GM19035 (cell line): ENCODE data around the gene NUDT8.
"Not testable (repeated sequence)": the region's sequence is repeated elsewhere in the genome, so short reads cannot be mapped to it uniquely, and the experiment has no call there.

Experiments
- ATAC-seq: cut with Tn5 transposase; IDR thresholded peaks from one replicate; pipeline ENCODE4 v1.9.1; 2021; ENCODE audit not compliant: unreplicated experiment

NUDT8 gene

GRCh38 chr11:67613313-67613959 lies 16.3 kb downstream of the NUDT8 start:
- ATAC-seq: no peak

GRCh38 chr11:67612751-67613150 lies 17.0 kb downstream of the NUDT8 start:
- ATAC-seq: no peak

- no peak for ATAC-seq
These were observed 17.8 kb downstream of the NUDT8 start for GRCh38 chr11:67611704-67612587.

GRCh38 chr11:67611165-67611564 lies 18.6 kb downstream of the NUDT8 start:
- no peak for ATAC-seq

GRCh38 chr11:67610302-67610868 lies 19.4 kb downstream of the NUDT8 start:
- no peak for ATAC-seq

GRCh38 chr11:67609316-67609715 lies 20.4 kb downstream of the NUDT8 start:
- ATAC-seq: no peak

- ATAC-seq: no peak
These were observed 21.3 kb downstream of the NUDT8 start for GRCh38 chr11:67608486-67608885.

GRCh38 chr11:67607507-67607906 lies 22.2 kb downstream of the NUDT8 start:
- ATAC-seq: no peak

- peak; percentile 92 for ATAC-seq
These were observed 23.0 kb downstream of the NUDT8 start, which contains the start of gene NDUFV1 for GRCh38 chr11:67606492-67607295. Gene NDUFV1 (plus strand): TSS chr11:67606936. CDS start chr11:67607005, 69 bp downstream.

GRCh38 chr11:67606093-67606491 lies 23.6 kb downstream of the NUDT8 start:
- ATAC-seq: no peak

- no peak for ATAC-seq
These were observed 24.3 kb downstream of the NUDT8 start for GRCh38 chr11:67605231-67606011.

GRCh38 chr11:67604815-67605214 lies 24.9 kb downstream of the NUDT8 start:
- no peak for ATAC-seq

- not testable (repeated sequence) for ATAC-seq
These were observed 25.6 kb downstream of the NUDT8 start for GRCh38 chr11:67604119-67604518.

- no peak for ATAC-seq
These were observed 28.6 kb downstream of the NUDT8 start for GRCh38 chr11:67601098-67601497.

- peak; percentile 85 for ATAC-seq
These were observed 29.3 kb downstream of the NUDT8 start for GRCh38 chr11:67600324-67601029.

GRCh38 chr11:67599149-67599548 lies 30.6 kb downstream of the NUDT8 start:
- no peak for ATAC-seq

- ATAC-seq: not testable (repeated sequence)
These were observed 31.8 kb downstream of the NUDT8 start for GRCh38 chr11:67597963-67598362.

- ATAC-seq: not testable (repeated sequence)
These were observed 32.3 kb downstream of the NUDT8 start for GRCh38 chr11:67597458-67597857.

GRCh38 chr11:67596753-67597300 lies 32.9 kb downstream of the NUDT8 start:
- ATAC-seq: no peak
